Stimulated activated CD8-positive, alpha-beta memory T cell treated with anti-CD3 and anti-CD28 coated beads, Interleukin-15, amount 100 ng/mL, for 1 hour (primary cell): ENCODE data around the gene PSKH1.
"Not testable (repeated sequence)": the region's sequence is repeated elsewhere in the genome, so short reads cannot be mapped to it uniquely, and the experiment has no call there.

ENCODE experiments used
- DNase-seq: peaks from one replicate; pipeline ENCODE4 v3.0.0-alpha.2; 2020; ENCODE audit warnings: low read depth

The PSKH1 gene

GRCh38 chr16:67892899-67893742, at the start of gene PSKH1:
TSS of gene PSKH1 (plus strand) at chr16:67893254. CDS start at chr16:67908750, 15,496 bp downstream.
- peak; percentile 84 for DNase-seq

- DNase-seq: no peak
Measured at GRCh38 chr16:67843343-67843765, 49.7 kb upstream of the PSKH1 start.

GRCh38 chr16:67844497-67844896, 48.6 kb upstream of the PSKH1 start:
- DNase-seq: no peak

GRCh38 chr16:67845291-67846062, 47.6 kb upstream of the PSKH1 start:
- DNase-seq: no peak

DNA sequence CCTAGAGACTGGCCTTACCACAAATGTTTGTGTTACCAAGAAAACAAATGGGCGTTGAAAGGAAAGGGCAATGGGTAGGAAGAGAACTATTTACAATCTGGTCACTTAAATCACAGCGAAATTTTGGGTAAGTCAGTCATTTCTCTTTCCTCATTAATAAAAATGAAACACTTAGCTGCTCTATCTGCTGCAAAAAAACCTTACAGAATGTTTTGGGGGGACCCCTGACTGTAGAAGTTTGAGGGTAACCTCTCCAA, 47.1 kb upstream of the PSKH1 start:
- no peak for DNase-seq

- DNase-seq: peak; percentile 93
Measured at GRCh38 chr16:67846320-67847063, 46.6 kb upstream of the PSKH1 start, which contains the start of gene NUTF2. TSS of gene NUTF2 (plus strand) at chr16:67846933. CDS start at chr16:67865131, 18,198 bp downstream.

- no peak for DNase-seq
Measured at GRCh38 chr16:67847064-67847861, 45.8 kb upstream of the PSKH1 start, which contains the start of gene CENPT. TSS of gene CENPT (minus strand) at chr16:67847693. CDS start at chr16:67833859, 13,834 bp downstream.

- no peak for DNase-seq
Measured at GRCh38 chr16:67848118-67848517, 44.9 kb upstream of the PSKH1 start.

DNA sequence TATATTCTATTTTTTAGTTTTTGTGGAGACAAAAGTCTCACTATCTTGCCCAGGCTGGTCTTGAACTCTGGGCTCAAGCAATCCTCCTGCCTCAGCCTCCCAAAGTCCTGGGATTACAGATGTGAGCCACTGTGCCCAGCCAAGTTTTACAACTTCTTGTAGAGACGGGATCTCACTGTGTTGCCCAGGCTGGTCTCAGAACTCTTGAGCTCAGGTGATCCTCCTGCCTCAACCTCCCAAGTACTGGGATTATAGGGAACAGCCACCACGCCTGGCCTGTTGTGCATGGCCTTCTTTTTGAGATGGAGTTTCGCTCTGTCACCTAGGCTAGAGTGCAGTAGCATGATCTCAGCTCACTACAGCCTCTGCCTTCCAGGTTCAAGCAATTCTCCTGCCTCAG, 39.4 kb upstream of the PSKH1 start:
- no peak for DNase-seq

DNA sequence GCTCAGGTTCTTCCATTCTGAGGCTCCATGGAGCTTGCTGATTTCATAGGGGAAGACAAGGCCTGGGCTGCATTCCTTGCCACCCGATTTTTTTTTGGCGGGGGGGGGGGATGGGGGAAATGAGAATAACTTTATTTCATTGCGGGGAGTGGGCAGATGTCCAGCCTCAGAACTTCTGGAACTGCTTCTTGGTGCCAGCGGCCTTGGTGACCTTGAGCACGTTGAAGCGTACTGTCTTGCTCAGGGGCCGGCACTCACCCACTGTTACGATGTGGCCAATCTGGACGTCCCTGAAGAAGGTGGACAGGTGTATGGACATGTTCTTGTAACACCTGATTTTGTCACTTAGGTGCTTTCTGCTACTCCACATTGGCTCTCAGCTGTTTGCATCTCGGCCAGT, 37.3 kb upstream of the PSKH1 start:
- DNase-seq: no peak

GRCh38 chr16:67856927-67857546, 36.0 kb upstream of the PSKH1 start:
- no peak for DNase-seq

DNA sequence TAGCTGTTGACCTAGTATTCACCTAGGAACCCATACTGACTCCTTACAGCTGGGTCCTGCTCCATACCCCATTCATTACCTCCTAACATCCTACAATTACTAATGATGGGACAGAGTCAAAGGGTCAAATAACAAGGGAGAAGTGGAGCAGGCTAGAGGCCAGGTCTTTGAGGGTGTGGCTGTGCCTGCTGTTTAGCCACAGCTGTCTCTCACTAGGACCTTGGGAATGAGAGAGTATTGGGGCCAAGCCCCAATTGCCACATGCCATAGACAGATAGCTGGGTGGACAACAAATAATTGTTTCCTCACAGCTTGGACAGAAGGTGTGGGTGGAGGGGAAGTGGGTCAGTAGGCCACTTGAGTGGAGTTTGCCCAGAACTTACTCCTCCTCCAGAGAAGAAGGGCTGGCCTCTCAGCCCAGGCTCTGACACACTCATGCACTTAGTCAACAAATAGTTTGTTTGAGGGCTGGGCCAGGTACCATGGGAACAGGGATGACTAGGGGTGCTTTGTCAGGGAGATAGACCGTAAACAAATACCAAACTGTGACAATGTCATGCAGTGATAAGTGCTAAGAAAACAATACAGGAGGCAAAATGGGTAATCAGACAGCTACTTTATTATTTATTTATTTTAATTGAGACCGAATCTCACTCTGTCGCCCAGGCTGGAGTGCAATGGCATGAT, 35.4 kb upstream of the PSKH1 start:
- DNase-seq: no peak

- no peak for DNase-seq
Measured at GRCh38 chr16:67858500-67858899, 34.6 kb upstream of the PSKH1 start.

DNA sequence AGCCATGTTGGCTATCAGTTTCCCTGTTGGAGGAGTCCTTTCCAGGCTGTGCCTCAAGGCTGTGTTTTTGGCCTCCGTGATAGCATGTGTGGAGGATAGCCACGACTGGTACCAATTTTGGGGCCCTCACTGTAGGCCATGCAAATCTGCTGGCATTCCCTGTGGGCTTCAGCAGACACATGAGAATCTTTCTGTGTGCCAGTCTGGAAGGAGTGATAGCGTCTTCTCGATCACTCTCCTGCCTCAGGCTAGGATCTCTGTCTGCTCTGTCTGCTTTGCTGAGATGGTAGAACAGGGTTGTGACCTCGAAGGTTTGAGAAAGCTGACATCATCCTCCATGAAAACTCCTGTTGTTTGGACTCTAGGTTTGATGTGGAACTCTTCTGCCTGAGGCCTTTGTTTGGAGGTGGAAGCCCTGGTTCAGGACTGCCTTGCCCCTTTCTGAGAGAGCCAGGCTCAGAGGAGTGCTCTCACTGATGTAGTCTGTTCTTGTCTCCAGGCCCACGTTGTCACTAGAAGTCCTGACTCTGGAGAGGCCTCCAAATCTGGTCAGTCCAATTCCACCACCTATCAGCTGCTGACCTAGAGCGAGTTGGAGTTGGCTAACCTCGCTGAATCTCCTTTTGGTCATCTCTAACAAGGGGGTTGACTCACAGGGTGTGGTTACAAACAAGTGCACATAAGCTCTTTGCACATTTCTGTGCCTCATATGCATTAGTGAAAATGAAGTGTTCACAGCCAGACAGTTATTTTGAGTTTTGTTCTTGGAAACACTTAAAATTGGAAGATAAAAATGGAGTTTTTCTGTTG, 32.3 kb upstream of the PSKH1 start:
- no peak for DNase-seq

DNA sequence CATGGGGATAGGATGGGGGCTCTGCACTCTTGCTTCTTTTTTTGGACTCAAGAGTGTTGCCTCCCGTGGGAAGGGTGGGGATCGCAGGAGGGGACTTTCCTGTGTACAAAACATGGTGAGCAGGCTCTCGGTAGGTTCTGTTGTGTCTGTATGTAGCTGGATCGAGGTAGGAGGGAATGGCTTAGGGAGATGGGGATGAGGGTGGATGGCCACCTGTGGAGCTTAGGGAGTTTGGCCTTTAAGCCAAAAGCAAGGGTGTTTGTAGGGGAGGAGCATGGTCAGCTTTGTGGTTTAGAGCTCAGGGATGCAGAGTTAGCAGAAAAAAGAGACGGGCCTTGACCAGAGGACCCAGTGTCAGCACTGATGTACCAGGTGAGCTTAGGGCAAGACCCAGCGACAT, 31.2 kb upstream of the PSKH1 start:
- DNase-seq: no peak

DNA sequence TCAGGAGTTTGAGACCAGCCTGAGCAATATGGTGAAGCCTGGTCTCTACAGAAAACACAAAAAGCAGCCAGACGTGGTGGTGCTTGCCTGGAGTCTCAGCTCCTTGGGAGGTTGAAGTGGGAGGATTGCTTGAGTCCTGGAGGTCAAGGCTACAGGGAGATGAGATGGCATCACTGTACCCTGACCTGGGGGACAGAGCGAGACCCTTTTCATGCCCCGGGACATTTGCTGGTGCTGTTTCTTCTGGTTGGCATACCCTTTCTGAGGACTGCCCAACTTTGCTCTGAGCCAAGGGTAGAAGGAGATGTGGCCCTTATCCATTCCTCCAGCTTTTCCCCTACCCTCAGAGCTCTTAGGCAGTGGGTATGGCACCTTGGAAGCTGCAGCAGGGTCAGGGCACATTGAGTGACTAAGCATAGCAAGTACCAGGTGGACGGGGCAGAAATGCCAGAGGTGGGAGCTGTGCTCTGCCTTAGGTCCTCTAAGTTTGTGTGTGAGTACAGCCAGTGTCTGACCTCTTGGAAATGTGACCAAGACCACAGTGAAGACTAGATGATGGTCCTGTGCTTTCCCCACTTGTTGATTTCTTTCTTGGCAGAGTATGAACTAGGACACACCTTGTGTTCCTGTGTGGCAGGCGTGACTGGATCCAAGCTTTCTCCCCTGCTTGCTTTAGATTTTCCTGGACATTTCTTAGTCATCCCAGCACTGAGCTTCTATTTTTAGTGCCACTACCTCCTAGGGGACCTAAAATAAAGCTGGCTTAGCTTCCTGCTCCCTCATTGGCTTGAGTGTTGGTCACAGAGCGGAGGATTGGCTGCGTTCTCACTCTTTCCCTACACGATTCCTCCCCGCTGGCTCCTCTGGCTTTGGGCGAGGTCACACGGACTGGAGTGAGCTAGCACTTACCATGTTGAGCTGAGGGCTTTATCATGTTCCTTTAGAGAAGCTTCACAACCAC, 30.2 kb upstream of the PSKH1 start:
- DNase-seq: no peak

DNA sequence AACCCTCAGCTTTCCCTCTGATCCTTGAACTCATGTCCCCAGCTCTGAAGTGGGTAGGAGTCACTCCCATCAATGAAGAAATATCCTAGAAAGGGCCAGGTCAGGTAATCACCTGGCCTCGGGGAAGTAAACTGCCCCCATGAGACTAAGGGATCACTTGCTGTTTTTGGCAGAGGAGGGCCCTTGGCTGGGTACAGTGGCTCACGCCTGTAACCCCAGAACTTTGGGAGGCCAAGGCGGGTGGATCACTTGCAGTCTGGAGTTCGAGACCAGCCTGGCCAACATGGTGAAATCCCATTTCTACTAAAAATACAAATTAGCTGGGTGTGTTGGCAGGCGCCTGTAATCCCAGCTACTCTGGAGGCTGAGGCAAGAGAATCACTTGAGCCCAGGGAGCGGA, 29.0 kb upstream of the PSKH1 start:
- not testable (repeated sequence) for DNase-seq

- no peak for DNase-seq
Measured at GRCh38 chr16:67864594-67864993, 28.5 kb upstream of the PSKH1 start.

- DNase-seq: no peak
Measured at GRCh38 chr16:67865318-67865717, 27.7 kb upstream of the PSKH1 start.
